ENCODE data around the gene CETP. TPM values are rescaled to one million over a fixed set of nuclear protein-coding genes. Genes with fewer than 3 reads are reported as not detected.

CETP gene
- total and polyA plus RNA-seq, 2 of the 8 experiments (the other 6 are each of a cell fraction or from before 2014, with no cell fraction given) = not detected

DNA sequence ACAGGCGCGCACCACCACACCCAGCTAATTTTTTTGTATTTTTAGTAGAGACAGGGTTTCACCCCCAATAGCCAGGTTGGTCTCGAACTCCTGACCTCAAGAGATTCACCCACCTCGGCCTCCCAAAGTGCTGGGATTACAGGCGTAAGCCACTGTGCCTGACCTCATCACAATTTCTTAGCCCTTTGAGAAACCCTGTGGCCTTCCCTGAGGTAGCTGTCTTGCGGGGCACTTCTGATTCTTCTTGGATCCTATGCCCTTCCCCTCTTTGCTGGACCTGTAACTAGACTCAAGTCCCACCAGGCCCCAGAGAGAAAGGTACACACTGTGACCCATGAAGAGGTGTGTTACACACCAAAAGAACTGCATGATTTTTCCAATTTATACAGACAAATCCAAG, 13.5 kb upstream of the CETP start (continued):
- no peak for TF ChIP-seq PHF8 (conservative IDR thresholded peaks at IDR 0.05; ENCODE audit: low read depth, low read length)
